GM19438 (cell line): ENCODE measurements around the gene LRRC28.

Experiments
- ATAC-seq: cut with Tn5 transposase; IDR thresholded peaks from one replicate; pipeline ENCODE4 v1.9.1; 2021; ENCODE audit warnings: low read depth; ENCODE audit not compliant: unreplicated experiment

The LRRC28 gene

DNA sequence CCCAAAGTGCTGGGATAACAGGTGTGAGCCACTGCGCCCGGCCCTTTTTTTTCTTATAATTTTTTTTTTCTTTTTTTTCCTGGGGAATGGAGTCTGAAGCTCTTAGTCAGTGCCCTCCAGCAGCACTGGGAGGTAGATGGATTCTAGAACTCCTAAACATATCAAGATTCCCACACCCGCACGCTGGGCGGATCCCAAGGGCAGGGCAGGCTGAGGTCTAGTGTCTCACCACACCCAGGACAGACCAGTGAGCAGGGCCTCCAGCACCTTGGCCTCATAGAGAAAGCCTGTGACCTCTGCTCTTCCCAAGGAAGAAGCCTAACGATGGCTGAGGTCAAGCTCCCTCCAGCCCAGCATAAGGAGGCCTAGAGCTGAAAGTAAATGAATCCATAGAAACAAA is 160.8 kb downstream of the LRRC28 start:
- no peak for ATAC-seq

DNA sequence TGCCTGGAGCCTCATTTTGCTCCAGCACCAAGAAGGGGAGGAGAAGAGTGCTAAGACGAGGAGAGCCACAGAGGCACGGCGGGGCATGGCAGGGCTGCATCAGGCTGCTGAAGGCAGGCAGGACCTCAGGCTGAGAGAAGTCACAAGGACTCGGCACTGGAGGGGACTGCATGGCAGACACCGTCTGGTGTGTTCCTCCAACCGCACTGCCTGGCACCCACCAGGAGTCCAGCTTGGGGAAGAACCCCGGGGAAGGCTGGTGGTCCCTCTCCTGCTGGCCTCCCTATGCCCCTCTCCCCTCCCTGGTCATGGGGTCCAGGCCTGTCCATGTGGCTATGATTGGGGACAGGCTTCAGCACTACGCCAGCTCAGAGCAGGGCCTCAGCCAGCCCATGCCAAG is 161.3 kb downstream of the LRRC28 start:
- ATAC-seq, result no peak

DNA sequence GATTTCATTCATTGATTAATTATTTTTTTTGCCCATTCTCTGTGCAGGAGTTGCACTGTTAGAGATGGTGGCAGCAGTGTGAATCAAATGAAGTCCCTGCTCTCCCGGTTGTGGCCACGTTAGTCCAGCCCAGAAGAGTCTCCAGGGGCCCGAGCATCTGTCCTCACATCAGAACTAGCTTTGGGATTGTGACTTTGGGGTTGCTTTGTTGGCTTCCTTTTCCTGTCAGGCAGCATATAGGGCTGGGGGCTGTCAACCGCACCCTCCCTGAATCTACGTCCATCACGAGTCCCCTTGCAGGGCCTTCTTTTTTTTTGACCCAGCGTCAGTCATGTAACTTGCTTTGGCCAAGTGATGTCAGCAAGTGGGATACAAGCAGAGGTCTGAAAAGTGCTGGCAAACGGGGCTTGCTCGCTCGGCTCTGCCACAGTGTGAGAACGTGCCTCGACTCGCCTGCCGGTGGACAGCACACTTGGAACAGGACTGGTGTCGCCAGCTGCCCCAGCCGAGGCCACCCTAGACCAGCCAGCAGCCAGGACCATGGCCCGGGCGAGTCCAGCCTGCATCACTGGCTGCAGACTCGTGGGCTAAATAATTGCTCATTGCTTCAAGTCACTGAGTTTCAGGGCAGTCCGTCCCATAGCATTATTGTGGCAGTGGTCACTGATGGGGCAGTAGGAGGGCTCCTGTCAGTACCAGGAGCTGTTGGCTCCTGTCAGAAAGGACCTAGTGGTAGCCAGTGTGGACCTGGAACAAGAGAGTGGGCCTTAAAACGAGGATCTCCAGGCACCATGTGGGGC is 162.9 kb downstream of the LRRC28 start:
- ATAC-seq, result no peak

DNA sequence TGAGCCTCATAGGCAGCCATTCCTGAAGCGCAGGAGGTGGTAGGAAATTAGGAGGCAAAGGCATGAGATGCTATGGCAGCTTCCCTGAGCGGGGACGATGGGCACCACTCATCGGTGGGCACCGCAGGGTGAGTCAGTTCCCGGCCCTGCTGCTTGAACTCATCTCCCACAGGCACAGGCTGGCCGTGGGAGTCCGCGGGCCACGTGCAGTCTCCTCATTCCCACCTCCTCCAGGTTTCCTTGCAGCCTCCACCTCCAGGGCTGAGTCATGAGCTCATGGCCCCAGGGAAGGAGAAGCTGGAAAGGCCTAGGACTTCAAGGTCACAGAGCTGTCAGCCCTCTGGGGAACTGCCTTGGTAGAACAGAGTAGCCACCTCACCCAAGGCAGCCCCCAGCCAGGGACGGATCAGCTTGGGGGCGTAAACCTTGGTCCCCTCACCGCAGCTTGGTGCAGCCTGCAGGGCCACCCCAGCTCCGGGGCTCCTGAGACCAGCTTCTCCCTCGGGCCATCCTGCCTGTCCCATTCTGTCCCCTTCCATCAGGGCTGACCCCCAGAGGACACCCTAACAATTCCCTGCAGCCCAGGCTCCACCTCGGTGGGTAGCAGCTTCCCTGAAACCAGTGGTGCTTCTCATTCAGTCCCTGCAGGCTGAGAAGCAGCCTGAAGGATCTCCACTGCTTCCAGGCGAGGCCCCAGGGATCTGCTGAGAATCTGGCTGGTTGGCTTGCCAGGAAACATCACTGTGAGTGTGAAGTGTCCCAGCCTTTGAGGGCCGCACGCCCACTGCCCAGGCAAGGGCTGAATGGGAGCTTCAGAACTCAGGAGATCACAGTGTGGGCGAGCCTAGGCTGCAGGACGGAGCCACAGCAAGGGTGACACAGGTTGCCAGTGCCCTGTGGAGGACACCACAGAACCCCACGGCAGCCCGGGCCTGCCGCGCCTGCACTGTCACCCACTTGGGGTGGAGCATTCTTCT is 163.8 kb downstream of the LRRC28 start:
- no peak for ATAC-seq

DNA sequence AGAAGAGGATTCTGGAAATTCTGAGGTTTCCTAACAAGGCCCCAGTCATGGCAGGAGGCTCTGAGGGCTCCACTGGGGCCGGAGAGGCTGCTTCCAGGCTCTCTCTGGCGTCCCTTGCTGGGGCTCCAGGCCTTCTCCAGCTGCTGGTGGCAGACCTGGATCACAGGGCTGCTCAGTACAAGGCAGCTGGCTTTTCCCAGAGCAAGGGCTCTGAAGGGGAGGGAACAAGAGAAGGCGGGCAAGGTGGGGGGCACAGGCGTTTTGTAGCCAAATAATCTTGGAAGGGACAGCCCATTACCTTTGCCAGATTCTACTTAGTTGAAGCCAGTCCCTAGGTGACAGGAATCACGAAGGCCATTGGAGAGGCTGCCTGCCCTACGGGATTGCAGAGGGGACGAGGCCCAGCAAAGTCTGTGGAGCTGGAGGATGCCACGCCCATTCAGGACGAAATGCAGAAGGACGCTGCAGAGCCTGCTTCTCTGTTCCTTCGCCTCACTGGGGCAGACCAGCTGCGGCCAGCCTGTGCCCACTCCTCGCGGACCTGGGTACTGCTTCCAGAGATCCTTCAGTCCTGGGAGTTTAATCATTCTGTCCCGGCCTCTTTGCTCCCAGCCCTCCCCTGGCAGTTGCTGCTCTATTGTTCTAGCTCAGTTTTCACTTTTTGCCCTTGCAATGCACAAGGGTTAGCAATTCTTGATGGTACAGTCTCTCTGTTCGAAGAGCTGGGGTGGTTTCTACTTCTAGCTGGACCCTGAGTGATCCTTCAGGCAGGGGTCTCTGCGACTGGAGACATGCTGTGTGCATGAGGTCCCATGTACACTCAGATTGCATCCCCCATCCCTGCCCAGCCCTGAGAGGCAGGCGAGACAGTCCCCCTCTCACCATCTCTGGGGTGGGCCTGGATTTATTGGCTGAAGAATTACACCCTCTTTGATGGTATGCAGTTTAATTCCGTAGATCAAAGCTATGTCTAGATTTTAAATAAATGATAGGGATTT is 165.2 kb downstream of the LRRC28 start:
- ATAC-seq, result no peak

DNA sequence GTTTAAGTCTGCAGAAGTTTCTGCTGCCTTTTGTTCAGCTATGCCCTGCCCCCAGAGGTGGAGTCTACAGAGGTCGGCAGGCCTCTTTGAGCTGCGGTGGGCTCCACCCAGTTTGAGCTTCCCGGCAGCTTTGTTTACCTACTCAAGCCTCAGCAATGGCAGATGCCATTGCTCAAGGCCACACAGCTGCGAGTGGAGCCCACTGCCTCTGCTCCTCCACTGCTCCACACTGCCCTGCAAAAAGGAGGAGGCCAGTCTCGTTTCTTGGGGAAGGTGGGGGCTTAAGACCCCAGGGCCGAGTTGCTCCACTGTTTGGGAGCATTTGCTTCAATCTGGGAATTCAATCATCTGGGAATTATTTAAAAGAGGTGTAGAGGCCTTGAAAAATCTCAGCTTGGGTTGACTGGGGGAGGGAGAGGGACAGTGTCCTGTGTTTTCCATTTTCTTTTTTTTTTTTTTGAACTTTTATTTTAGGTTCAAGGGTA is 169.9 kb downstream of the LRRC28 start:
- ATAC-seq, result no peak

DNA sequence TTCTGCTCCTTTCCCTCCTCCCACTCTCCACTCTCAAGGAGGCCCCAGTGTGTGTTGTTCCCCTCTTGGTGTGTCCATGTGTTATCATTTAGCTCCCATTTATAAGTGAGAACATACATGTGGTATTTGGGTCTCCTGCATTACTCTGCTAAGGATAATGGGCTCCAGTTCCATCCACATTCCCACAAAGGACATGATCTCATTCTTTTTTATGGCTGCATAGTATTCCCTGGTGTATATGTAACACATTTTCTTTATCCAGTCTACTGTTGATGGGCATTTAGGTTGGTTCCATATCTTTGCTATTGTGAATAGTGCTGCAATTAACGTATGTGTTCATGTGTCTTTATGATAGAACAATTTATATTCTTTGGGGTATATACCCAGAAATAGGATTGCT is 170.5 kb downstream of the LRRC28 start:
- ATAC-seq, result no peak

DNA sequence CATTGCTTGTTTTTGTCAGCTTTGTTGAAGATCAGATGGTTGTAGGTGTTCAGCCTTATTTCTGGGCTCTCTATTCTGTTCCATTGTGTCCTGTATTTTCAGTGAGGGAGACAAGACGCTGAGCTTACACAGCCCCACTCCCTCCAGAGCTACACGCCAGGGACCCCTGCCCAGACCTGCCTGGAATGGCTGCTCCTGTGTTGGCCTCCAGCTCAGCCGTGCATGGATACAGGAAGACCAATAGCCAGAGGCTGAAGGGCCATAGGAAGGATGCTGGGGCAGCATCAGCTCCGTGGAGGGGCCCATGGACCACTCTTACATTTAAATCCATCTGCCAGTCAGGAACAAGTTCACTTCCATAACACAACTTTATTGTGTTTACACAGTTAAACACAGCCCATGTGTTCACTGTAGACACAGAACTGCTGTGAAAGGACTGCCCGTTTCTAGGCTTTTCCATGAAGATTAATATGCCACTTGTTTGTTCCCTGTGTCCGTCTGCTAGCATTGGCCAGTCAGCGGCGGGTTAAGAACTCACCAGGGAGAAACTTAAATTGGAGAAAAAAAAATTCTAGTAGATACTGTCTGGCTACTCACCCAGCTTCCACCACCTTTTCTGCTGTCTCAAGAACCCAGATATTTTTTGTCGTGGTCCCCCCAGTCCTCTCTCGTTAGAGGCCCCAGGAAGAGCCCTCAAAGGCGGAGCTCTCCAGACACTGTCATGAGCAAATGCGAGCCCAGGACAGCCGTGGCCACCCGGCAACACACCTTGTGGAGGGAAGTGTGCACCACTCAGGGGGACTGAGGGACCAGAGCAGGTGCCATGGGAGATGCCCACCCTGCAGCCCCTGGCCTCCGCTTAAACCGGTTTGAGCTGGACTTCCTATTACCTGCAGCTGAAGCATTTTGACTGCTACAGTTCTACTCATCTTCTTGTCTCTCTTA is 172.2 kb downstream of the LRRC28 start:
- ATAC-seq, result no peak

DNA sequence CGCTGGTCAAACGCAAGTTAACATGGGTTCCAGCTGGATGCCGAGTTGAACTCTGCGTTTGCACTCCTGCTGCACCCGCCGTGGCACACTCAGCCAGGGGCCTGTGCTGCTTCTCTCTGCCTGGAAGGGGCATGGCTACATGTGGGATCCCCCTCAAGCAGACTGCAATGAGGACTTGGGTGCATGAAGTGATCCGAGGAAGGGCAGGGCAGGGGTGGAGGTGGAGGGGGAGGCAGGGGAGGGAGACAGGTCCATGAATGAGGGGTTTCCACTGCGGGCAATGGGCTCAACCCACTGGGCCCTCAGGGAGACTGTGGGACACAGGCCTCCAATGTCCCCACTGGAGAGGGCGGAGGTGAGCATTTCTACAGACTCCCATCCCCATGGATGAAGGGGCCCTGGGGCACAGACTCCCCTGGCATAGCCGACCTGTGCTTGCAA is 172.9 kb downstream of the LRRC28 start:
- no peak for ATAC-seq

DNA sequence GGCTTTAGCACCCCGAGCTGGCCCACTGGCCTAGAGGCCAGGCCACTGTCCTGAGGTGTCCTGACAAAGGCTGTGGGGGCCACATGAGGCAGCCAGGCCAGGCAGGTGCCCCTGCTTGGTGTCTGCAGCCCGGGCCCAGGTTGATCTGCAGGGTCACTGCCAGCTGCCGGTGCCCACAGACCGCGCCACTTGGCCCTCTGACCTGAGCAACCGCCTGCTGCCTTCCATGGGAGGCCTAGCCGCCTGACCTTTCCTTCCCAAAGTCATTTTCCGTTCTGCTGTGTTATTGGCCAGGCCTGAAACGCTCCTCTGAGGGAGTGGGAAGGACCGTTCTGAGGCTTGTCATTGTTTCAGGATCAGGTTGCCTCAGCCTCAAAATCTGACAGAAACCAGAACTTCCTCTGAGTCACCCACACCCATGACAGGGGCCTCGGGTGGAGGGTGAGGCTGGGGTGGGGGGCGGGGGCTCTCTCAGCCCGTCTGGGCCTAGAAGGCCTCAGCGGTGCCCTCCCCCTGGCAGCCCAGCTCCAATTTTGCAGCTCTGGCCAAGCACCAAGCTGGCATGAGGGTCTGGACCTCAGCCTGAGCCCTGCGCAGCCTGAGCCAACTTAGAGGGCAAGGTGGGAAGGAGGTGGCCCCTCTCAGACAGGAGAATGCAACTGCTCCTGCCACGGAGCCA is 173.8 kb downstream of the LRRC28 start:
- ATAC-seq, result peak; percentile 77

DNA sequence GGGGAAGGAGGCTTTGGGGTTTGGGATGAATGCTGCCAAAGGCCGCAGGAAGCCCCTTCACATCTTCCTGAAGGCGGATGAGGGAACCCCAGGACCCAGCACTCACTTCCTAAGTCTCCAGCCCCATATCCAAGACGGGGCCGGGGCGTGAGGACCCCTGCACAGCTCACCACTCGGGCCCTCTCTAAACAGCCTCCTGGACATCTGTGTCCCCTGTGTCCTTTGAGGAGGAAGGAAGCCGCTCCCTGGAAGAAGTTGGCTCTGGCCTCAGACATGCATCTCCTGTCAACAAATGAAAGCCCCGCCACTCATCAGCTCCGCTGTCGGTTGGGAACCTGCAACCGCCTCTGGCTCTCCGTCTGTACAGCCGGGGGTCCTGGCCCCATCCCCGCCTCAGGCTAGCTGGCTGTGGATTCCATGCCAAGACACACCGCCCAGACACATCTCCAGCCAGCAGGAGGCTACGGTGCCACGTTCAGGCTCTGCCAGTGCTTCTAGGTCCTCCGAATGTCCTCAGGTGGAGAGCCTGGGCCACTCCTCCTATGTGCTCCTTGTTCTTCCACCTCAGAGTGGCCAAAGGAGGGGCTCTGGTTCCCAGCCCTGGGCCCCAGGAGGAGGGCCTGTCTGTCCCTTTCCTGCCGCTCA is 174.5 kb downstream of the LRRC28 start:
- no peak for ATAC-seq

DNA sequence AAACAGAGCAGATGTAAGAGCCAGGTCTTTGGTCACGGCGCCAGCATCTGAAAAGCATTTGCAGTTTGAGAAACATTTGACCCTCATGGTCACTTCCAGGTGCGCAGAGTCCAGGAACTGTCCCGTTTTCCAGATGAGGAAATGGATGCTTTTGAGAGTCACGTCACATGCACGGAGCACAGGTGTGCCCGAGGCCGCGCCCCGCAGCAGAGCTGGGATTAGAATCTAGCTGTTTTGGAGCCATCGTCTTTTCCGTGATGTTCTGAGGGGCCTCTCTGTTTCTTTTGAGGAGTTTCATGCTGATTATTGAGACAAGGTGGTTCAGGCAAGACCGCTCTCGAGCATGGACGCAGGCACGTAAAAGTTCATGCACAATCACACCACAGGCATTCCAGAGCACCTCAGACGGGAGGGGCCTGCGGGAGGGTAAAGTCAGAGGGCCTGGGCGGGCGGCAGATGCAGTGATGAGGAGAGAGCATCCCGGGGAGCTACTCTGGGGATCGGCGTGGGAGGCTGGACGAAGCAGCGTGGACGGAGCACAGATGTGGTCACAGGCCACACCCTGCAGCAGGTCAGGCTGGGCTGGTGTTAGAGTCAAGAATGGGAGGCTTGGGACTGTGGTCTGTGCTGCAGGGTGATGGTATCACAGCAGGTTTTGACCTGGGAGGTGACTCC is 175.3 kb downstream of the LRRC28 start:
- ATAC-seq, result no peak

DNA sequence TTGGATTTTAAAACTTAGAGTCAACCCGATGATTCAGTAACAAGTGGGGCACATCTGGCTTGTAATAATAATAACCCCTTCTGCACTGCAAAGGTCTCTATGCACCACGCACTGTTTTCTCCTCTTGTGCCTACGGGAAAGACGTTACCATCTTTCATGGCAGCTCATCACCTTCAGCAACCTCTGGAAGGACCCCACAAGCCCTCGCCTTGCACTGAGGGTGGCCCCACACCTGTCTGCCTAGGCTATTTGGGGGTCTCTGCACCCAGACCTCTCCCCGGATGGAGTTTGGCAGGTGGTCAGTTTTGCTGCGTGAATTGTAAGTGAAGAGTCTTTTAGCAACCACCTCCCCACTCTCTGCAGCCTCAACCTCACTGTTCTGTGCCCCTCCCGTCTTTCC is 175.9 kb downstream of the LRRC28 start:
- ATAC-seq, result no peak

DNA sequence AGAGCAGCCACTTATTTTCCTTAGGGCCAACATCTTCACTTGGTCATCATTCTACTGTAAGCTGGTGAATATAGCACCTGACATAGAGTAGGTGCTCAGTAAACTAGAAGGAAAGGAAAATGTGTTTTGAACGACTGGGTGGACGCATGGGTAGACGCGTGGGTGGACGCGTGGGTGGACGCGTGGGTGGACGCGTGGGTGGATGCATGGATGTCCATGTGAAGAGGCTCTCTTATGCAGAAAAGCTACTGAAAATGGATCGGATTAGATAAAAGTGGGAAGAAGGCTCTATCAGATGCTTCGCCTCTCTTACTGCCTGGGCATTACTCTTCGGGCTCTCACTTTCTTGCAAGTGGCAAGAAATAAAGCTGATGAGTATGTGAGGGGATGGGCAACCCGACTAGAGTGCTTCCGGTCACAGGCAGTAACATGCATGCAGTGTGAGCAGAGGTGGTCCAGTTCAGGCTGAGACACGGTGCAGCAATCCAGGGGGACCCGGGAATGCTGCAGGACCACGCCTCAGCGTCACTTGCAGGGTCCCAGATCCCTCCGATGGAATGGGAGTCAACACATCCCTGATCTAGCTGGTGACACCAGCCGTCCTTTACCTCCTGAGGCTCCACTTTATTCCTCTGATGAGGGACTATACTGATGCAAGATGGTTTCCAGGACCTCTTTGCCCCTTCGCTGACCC is 176.5 kb downstream of the LRRC28 start:
- ATAC-seq, result no peak

DNA sequence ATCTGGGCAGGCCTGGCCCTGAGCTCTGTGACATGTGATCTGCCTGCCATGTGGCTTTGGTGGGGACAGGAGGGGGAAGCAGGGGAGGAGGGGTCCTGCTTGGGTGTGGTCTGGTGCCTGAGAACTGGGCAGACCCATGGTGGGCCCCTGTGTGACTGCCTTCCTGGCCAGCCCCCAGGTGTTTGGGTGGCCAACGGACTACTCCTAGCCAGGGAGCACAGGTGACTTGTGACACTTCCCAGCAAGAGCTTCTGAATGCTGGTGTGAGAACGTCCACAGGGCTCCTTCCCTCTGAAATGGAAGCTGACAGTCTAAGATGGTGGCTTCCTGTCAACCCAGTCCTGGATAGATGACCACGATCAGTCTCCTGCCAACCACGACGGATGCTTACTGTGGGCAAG is 178.4 kb downstream of the LRRC28 start:
- no peak for ATAC-seq

DNA sequence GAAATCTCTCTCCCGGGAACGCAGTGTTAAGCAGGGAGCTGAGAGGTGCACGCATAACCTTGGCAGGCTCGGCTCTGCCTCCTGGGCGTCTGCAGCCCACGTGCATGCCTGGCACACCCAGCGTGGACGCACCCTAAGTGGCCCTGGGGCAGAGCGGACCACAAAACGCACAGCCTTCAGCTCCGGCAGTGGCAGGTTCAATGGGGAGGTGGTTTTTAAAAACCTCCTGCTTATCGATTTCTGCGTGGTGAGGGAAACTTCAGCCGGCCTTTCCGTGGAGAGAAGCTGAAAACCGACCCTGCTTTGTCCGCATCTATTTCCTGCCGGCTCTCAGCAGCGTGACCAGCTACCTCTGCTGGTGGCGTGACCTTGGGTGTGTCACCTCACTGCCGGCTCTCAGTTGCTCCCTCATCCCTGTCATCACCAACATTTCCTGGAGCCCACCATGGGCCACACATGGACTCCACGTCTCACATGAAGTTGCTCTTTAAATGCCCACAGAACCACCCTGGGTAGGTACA is 179.7 kb downstream of the LRRC28 start:
- no peak for ATAC-seq

DNA sequence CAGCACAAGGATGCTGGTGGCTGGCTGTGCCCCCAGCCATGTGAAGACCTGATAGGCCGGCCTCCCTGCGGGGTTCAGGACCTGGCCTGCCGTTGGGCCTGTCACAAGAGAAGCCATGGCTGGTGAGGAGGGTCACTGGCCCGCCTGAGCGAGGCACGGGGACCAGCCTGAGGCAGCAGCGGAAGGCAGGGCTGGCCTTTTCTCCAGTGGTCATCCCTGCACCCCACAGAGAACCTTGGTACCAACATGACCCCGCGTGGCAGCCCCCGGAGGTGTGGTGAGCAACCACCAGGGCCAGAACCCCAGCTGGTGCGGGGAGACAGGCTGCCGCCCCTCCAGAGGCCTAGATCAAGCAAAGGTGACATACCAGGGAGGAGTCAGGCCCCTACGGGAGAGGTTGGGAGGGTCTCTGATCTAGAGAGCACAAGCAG is 180.4 kb downstream of the LRRC28 start:
- ATAC-seq, result no peak
